ENCODE measurements around the gene CCL22. TPM values are rescaled to one million over a fixed set of nuclear protein-coding genes. Genes with fewer than 3 reads are reported as not detected.

The CCL22 gene
- total and polyA plus RNA-seq, 2 of the 4 experiments (the other 2 are of a cell fraction) = not detected

DNA sequence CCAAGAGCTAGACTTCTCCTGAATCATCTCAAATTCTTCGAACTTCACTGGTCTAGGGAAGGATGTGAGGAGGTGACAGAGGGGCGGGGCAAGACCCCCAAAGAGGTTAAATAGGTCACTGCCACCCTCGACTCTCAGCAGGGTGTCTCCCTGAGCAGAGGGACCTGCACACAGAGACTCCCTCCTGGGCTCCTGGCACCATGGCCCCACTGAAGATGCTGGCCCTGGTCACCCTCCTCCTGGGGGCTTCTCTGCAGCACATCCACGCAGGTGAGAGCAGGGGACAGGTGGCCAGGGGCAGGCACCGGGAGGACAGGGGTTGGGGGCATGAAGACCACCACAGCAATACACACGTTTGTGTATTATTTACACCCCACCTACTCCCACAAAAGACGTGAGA, 55.1 kb downstream of the CCL22 start:
- Histone ChIP-seq H3K14ac (replicated peaks; ENCODE audit: low read depth, low read length) (no peak overlapping the region), H3K36me3 (ENCODE audit: control insufficient read depth, insufficient read depth, low read length) (no peaks in the 10 kb centered on the region), H3K27ac (ENCODE audit: insufficient read depth, low read length) (no peak overlapping the region), H4K5ac (ENCODE audit: low read depth, low read length) (no peak overlapping the region), H3K4ac (ENCODE audit: low read depth, low read length) (no peak overlapping the region), H2BK120ac (ENCODE audit: low read depth, low read length) (no peak overlapping the region), H2AK9ac (replicated peaks; ENCODE audit: low read depth, low read length, poor library complexity) (no peak overlapping the region), H3K9ac (ENCODE audit: low read depth, low read length) (no peak overlapping the region), H3K27me3 (ENCODE audit: control insufficient read depth, insufficient read depth, low read length) (peaks cover 45% of the 10 kb centered on the region), H3K79me1 (ENCODE audit: low read depth in 1 of 2, low read length in 2 of 2) (no peaks in the 10 kb centered on the region), H2BK5ac (ENCODE audit: low read depth, low read length, poor library complexity, severe bottlenecking) (no peak overlapping the region), H2AFZ (replicated peaks; ENCODE audit: low read length, poor library complexity) (no peak overlapping the region), H3K9me1 (ENCODE audit: insufficient read depth, low read length) (no peaks in the 10 kb centered on the region), H2BK15ac (ENCODE audit: low read depth, low read length) (no peak overlapping the region), H3K23ac (ENCODE audit: low read depth, low read length) (no peak overlapping the region), H3K4me2 (ENCODE audit: low read depth, low read length) (no peak overlapping the region), H3K4me1 (ENCODE audit: control insufficient read depth, insufficient read depth, low read length) (peaks cover 1% of the 10 kb centered on the region; the same call in 1 of the 2 replicates), H3K56ac (ENCODE audit: extremely low read depth, insufficient read depth, low read length) (no peak overlapping the region), H4K20me1 (ENCODE audit: insufficient read depth, low read length) (no peaks in the 10 kb centered on the region), H3K9me3 (ENCODE audit: control insufficient read depth, insufficient read depth, low read length) (no peaks in the 10 kb centered on the region), H2AK5ac (ENCODE audit: low read depth, low read length) (no peak overlapping the region), H4K8ac (ENCODE audit: low read depth in 2 of 2, low read length in 2 of 2) (no peak overlapping the region), H3K18ac (ENCODE audit: low read depth, low read length) (no peak overlapping the region), H3K4me3 (ENCODE audit: insufficient read depth, low read depth, low read length) (no peak overlapping the region), H2BK20ac (ENCODE audit: low read depth, low read length) (no peak overlapping the region), H4K91ac (ENCODE audit: insufficient read depth, low read depth, low read length) (no peak overlapping the region)
- intact Hi-C loops (cut with micrococcal nuclease) = no loop called here
- ATAC-seq (ENCODE audit: low read depth) (no peak), DNase-seq (no peak)
- ChIA-PET POLR2A (ENCODE audit: unreplicated experiment) (no interaction called here), CTCF (interaction anchor here (1.8 kb wide), 1 partner anchor 9 kb away, joined by 4 read pairs; no protein-coding TSS in a partner anchor)
- in situ Hi-C loops (cut with MboI; ENCODE audit: low sequenced_read_pairs) = loop anchor here (10.0 kb wide), 1 partner anchor 329 kb away; no protein-coding TSS in a partner anchor
- no TSS peak for BruUV-seq (replicated peaks)
- dilution Hi-C loops (cut with HindIII; ENCODE audit: low sequenced_read_pairs, unreplicated experiment) = no loop called here
- no peak for TF ChIP-seq CHD1 (IDR thresholded peaks at IDR 0.05; ENCODE audit: low read depth, low read length)
- no peak for TF ChIP-seq RAD21 (IDR thresholded peaks at IDR 0.05; ENCODE audit: low read length)
- TF ChIP-seq MXI1 (IDR thresholded peaks at IDR 0.05; ENCODE audit: borderline replicate concordance, low read depth, low read length) = no peak
- TF ChIP-seq, protein P1, sequence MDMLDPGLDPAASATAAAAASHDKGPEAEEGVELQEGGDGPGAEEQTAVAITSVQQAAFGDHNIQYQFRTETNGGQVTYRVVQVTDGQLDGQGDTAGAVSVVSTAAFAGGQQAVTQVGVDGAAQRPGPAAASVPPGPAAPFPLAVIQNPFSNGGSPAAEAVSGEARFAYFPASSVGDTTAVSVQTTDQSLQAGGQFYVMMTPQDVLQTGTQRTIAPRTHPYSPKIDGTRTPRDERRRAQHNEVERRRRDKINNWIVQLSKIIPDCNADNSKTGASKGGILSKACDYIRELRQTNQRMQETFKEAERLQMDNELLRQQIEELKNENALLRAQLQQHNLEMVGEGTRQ (IDR thresholded peaks at IDR 0.05; ENCODE audit: low read depth, low read length) = no peak
- no peak for TF ChIP-seq SMC3 (IDR thresholded peaks at IDR 0.05; ENCODE audit: low read depth, low read length)
- no peak for TF ChIP-seq NFE2L2 (IDR thresholded peaks at IDR 0.05; ENCODE audit: low read depth, low read length)
- TF ChIP-seq RCOR1 (IDR thresholded peaks at IDR 0.05; ENCODE audit: insufficient replicate concordance, low read length) = no peak
- TF ChIP-seq MAFK (IDR thresholded peaks at IDR 0.05; ENCODE audit: low read depth, low read length) = no peak
- no peak for TF ChIP-seq FOS (IDR thresholded peaks at IDR 0.05; ENCODE audit: low read depth, low read length)
- WGBS, 2 experiments (ENCODE audit: extremely low coverage in 2 of 2, insufficient read length in 1 of 2) = no CpG with 5 or more reads among the region's 7 CpGs

Small RNAs within 50 kb of the gene (microRNA-seq; reads per million reads assigned to microRNA genes)
- gene AC108081.1 (ENCODE audit: insufficient read depth, insufficient read length) = not detected

Small RNAs within 50 kb of the gene (small RNA-seq; reads per million reads assigned to genes)
- 0 reads per million in 5 experiments for gene AC108081.1

Other genes with a start within 250 kb of the CCL22 start
- gene PSME3IP1, start 172.7 kb upstream of the CCL22 start, total RNA-seq (2012; rRNA removed) = 50.2 and 52.2 TPM in 2 replicates
- gene PSME3IP1, start 172.7 kb upstream of the CCL22 start, polyA plus RNA-seq (2012; rRNA removed) = 71.2 and 75.2 TPM in 2 replicates
- 59.2 and 62.2 TPM in 2 replicates for gene RSPRY1, start 172.5 kb upstream of the CCL22 start, total RNA-seq (2012; rRNA removed)
- gene RSPRY1, start 172.5 kb upstream of the CCL22 start, polyA plus RNA-seq (2012; rRNA removed) = 23.7 and 25.2 TPM in 2 replicates
- gene ARL2BP, start 113.5 kb upstream of the CCL22 start, total RNA-seq (2012; rRNA removed) = 73.7 and 77.8 TPM in 2 replicates
- gene ARL2BP, start 113.5 kb upstream of the CCL22 start, polyA plus RNA-seq (2012; rRNA removed) = 46.8 and 46.9 TPM in 2 replicates
- gene PLLP, start 74.1 kb upstream of the CCL22 start, total RNA-seq (2012; rRNA removed) = not detected in 2 replicates
- 0.05 TPM in 1 of 2 replicates, not detected in the other for gene PLLP, start 74.1 kb upstream of the CCL22 start, polyA plus RNA-seq (2012; rRNA removed)
- gene CX3CL1, start 13.7 kb downstream of the CCL22 start, total RNA-seq (2012; rRNA removed) = under 0.01 and 0.18 TPM in 2 replicates
- gene CX3CL1, start 13.7 kb downstream of the CCL22 start, polyA plus RNA-seq (2012; rRNA removed) = 0.77 and 0.89 TPM in 2 replicates
- not detected in 2 replicates for gene CCL17, start 46.0 kb downstream of the CCL22 start, total RNA-seq (2012; rRNA removed)
- not detected in 2 replicates for gene CCL17, start 46.0 kb downstream of the CCL22 start, polyA plus RNA-seq (2012; rRNA removed)
- 42.2 and 47.7 TPM in 2 replicates for gene CIAPIN1, start 88.6 kb downstream of the CCL22 start, total RNA-seq (2012; rRNA removed)
- 40.2 and 41.6 TPM in 2 replicates for gene CIAPIN1, start 88.6 kb downstream of the CCL22 start, polyA plus RNA-seq (2012; rRNA removed)
- gene COQ9, start 88.7 kb downstream of the CCL22 start, total RNA-seq (2012; rRNA removed) = 50.0 and 57.9 TPM in 2 replicates
- 56.1 and 58.5 TPM in 2 replicates for gene COQ9, start 88.7 kb downstream of the CCL22 start, polyA plus RNA-seq (2012; rRNA removed)
- gene POLR2C, start 103.9 kb downstream of the CCL22 start, total RNA-seq (2012; rRNA removed) = 188 and 340 TPM in 2 replicates
- 136 and 137 TPM in 2 replicates for gene POLR2C, start 103.9 kb downstream of the CCL22 start, polyA plus RNA-seq (2012; rRNA removed)
- 20.3 and 22.0 TPM in 2 replicates for gene DOK4, start 127.7 kb downstream of the CCL22 start, total RNA-seq (2012; rRNA removed)
- gene DOK4, start 127.7 kb downstream of the CCL22 start, polyA plus RNA-seq (2012; rRNA removed) = 25.9 and 30.1 TPM in 2 replicates
- 5.4 and 5.6 TPM in 2 replicates for gene CCDC102A, start 177.8 kb downstream of the CCL22 start, total RNA-seq (2012; rRNA removed)
- 8.5 and 11.4 TPM in 2 replicates for gene CCDC102A, start 177.8 kb downstream of the CCL22 start, polyA plus RNA-seq (2012; rRNA removed)
- gene ADGRG5, start 183.9 kb downstream of the CCL22 start, total RNA-seq (2012; rRNA removed) = not detected in 2 replicates
- not detected in 2 replicates for gene ADGRG5, start 183.9 kb downstream of the CCL22 start, polyA plus RNA-seq (2012; rRNA removed)

All from IMR-90 (cell line).